HUES64 (cell line): ENCODE data around the gene SLC16A1. TPM values are rescaled to one million over a fixed set of nuclear protein-coding genes. Genes with fewer than 3 reads are reported as not detected.
"Not testable (repeated sequence)": the region's sequence is repeated elsewhere in the genome, so short reads cannot be mapped to it uniquely, and the experiment has no call there.

Experiments used
- H3K27ac ChIP-seq: 2 replicates; pipeline ENCODE4 v1.7.0; 2013; ENCODE audit warnings: low read depth, low read length, inconsistent platforms
- H3K27me3 ChIP-seq: 2 replicates; pipeline ENCODE4 v1.6.1; 2013; ENCODE audit warnings: mild to moderate bottlenecking, low read length; ENCODE audit not compliant: insufficient read depth
- H3K36me3 ChIP-seq: 2 replicates; pipeline ENCODE4 v1.6.1; 2013; ENCODE audit warnings: mild to moderate bottlenecking, low read length; ENCODE audit not compliant: insufficient read depth
- H3K4me1 ChIP-seq: 2 replicates; pipeline ENCODE4 v1.6.1; 2013; ENCODE audit warnings: mild to moderate bottlenecking, low read length, moderate library complexity; ENCODE audit not compliant: insufficient read depth
- H3K4me3 ChIP-seq: 2 replicates; pipeline ENCODE4 v1.5.1; 2013; ENCODE audit warnings: mild to moderate bottlenecking, low read length, moderate library complexity
- H3K9ac ChIP-seq: 2 replicates; pipeline ENCODE4 v1.6.1; 2013; ENCODE audit warnings: mild to moderate bottlenecking, low read depth, low read length
- H3K9me3 ChIP-seq: 2 replicates; pipeline ENCODE4 v1.6.1; 2013; ENCODE audit warnings: low read depth, low read length; ENCODE audit not compliant: insufficient read depth
- WGBS: fragments of 150-250, 120-280 bp; methylation state at CpG from one replicate; pipeline ENCODE4 v1.1.7; 2013; ENCODE audit warnings: missing lambda C conversion rate; 5-methylcytosine and 5-hydroxymethylcytosine counted together
- polyA plus RNA-seq, 2 experiments: library from polyadenylated mRNA; stranded (reverse); fragments of 50-300 nt; gene quantifications; one replicate each; pipeline ENCODE4 v1.2.3, GENCODE V29; 2013

SLC16A1 gene
- polyA plus RNA-seq (2013, experiment 1 of 2): 196 TPM
- 188 TPM for polyA plus RNA-seq (2013, experiment 2 of 2)

GRCh38 chr1:112955773-112956543 is at the start of gene SLC16A1:
Gene SLC16A1 (minus strand): TSS chr1:112956196. CDS start chr1:112929308, 26,888 bp downstream.
- H3K9me3 ChIP-seq: no peaks in the 10 kb centered on the region
- peaks cover 35% of the 10 kb centered on the region for H3K4me1 ChIP-seq
- H3K27me3 ChIP-seq: no peaks in the 10 kb centered on the region
- peak within 1 kb of the TSS; percentile 87 for H3K9ac ChIP-seq
- under 1% methylated on average over 90 of the region's 90 CpGs for WGBS
- H3K4me3 ChIP-seq: peak within 1 kb of the TSS; percentile 87
- H3K36me3 ChIP-seq: peaks cover 35% of the 10 kb centered on the region
- peak within 1 kb of the TSS; percentile 93 for H3K27ac ChIP-seq

DNA sequence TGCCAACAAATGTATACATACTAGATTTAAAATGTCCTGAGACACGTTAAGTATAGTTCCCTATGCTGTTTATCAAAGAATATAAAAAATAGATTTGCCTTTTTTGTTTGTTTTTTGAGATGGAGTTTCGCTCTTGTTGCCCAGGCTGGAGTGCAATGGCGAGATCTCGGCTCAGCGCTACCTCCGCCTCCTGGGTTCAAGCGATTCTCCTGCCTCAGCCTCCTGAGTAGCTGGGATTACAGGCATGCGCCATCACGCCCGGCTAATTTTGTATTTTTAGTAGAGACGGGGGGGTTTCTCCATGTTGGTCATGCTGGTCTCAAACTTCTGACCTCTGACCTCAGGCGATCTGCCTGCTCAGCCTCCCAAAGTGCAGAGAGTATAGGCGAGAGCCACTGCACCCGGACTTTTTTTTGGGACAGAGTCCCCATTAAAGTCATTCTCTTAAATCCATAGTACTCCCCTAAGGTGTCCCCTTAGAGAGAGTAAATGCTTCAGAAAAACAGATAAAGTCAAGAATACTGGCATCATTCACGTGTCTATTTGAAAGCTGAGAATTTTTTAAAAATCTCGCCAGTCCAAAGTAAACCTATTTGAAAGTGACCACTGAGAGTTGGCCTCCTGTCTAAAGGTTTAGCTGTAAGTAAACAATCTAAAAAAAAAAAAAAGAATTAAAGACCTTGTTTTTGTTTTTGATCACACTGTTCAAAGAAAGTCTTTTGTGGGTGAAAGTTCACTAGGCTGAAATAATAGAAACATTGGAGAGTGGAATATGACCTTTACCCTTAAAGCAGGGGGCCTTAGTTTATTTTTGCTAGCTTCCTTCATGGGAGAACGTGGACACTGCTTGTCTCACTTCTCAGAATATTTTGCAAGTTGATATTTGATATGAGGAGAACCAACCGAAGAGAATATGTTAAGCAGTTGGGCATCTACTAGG is 48.0 kb upstream of the SLC16A1 start:
- no peak overlapping the region for H3K27ac ChIP-seq
- no peaks in the 10 kb centered on the region for H3K27me3 ChIP-seq
- WGBS: 92% methylated on average over 18 of the region's 18 CpGs
- H3K9ac ChIP-seq: no peak overlapping the region
- H3K4me3 ChIP-seq: no peak overlapping the region
- H3K4me1 ChIP-seq: no peaks in the 10 kb centered on the region
- no peaks in the 10 kb centered on the region for H3K9me3 ChIP-seq
- H3K36me3 ChIP-seq: peaks cover 11% of the 10 kb centered on the region

DNA sequence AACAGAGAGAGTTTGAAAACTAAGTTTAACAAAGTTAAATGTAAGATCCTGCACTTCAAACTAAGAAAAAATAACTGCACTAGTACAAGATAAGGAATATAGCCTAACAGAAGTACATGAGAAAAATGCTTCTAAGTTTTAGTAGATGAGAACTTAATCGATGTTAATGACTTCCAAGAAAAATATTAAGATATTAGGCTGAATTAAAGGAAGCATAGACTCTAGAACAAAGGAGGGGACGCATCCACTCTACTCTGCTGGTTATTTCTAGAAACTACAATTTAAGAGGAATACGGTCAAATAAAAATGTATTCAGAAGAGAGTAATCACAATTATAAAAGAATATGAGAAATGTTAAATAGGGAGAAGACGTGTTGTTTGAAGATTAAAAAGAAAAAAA is 46.3 kb upstream of the SLC16A1 start:
- Histone ChIP-seq H3K27ac (no peak overlapping the region), H3K36me3 (peaks cover 9% of the 10 kb centered on the region), H3K9me3 (no peaks in the 10 kb centered on the region), H3K4me1 (no peaks in the 10 kb centered on the region), H3K27me3 (no peaks in the 10 kb centered on the region), H3K9ac (no peak overlapping the region), H3K4me3 (no peak overlapping the region)
- 97% methylated on average over 4 of the region's 4 CpGs for WGBS

GRCh38 chr1:112998592-112999235 is 42.7 kb upstream of the SLC16A1 start:
- H3K4me3 ChIP-seq: no peak overlapping the region
- 82% methylated on average over 7 of the region's 7 CpGs for WGBS
- H3K9ac ChIP-seq: no peak overlapping the region
- no peak overlapping the region for H3K27ac ChIP-seq
- no peaks in the 10 kb centered on the region for H3K27me3 ChIP-seq
- no peaks in the 10 kb centered on the region for H3K4me1 ChIP-seq
- H3K9me3 ChIP-seq: no peaks in the 10 kb centered on the region
- peaks cover 9% of the 10 kb centered on the region for H3K36me3 ChIP-seq

- H3K27ac ChIP-seq: no peak overlapping the region
- WGBS: 91% methylated on average over 2 of the region's 2 CpGs
Measured at GRCh38 chr1:112997781-112998180, 41.8 kb upstream of the SLC16A1 start.

DNA sequence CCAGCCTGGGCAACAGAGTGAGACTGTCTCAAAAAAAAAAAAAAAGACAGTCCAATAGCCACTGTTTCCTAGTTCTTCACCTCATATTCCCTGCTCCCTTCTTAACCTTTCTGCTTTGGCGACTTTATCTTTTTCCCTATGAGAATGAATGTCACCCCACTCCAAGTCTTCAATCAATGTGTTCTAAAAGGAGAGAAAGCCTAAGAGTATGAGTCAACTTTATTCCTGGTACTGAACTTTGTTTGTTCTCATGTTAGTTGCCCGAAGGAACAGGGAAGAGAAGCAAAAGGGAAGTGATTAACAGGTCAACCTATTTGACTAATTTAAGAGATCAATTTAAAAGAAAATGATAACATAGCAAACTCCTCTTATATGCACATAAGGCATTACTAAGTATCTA is 39.9 kb upstream of the SLC16A1 start:
- Histone ChIP-seq H3K36me3 (peaks cover 5% of the 10 kb centered on the region), H3K27ac (no peak overlapping the region), H3K9ac (no peak overlapping the region), H3K4me3 (no peak overlapping the region), H3K4me1 (peaks cover 8% of the 10 kb centered on the region; the same call in 1 of the 2 replicates), H3K9me3 (no peaks in the 10 kb centered on the region), H3K27me3 (no peaks in the 10 kb centered on the region)
- 94% methylated on average over 2 of the region's 2 CpGs for WGBS

More at GRCh38 chr1:112997781-112998180, 41.8 kb upstream of the SLC16A1 start:
- Histone ChIP-seq H3K36me3 (peaks cover 9% of the 10 kb centered on the region), H3K27me3 (no peaks in the 10 kb centered on the region), H3K9ac (no peak overlapping the region), H3K4me3 (no peak overlapping the region), H3K4me1 (0 out of 2 replicates have a peak, but pooled peaks cover 3% of the 10 kb centered on the region), H3K9me3 (no peaks in the 10 kb centered on the region)

DNA sequence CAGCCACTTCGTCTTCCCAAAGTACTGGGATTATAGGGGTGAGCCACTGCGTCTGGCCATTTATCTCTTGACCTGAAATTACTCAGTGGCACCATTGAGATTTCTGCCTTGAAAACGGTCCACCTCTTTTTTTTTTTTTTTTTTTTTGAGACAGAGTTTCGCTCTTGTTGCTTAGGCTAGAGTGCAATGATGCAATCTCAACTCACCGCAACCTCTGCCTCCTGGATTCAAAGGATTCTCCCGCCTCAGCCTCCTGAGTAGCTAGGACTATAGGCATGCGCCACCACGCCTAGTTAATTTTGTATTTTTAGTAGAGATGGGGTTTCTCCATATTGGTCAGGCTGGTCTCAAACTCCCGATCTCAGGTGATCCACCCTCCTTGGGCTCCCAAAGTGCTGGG is 39.0 kb upstream of the SLC16A1 start:
- H3K9me3 ChIP-seq, H3K9ac ChIP-seq, H3K27ac ChIP-seq, H3K4me3 ChIP-seq, H3K36me3 ChIP-seq, H3K27me3 ChIP-seq, H3K4me1 ChIP-seq: not testable (repeated sequence)
- 92% methylated on average over 9 of the region's 9 CpGs for WGBS

- H3K9me3 ChIP-seq: no peaks in the 10 kb centered on the region
- no peak overlapping the region for H3K4me3 ChIP-seq
- H3K4me1 ChIP-seq: peaks cover 8% of the 10 kb centered on the region; the same call in 1 of the 2 replicates
- no peak overlapping the region for H3K9ac ChIP-seq
- H3K36me3 ChIP-seq: no peaks in the 10 kb centered on the region
- no peaks in the 10 kb centered on the region for H3K27me3 ChIP-seq
- WGBS: 91% methylated on average over 1 of the region's 1 CpG
- H3K27ac ChIP-seq: no peak overlapping the region
Measured at GRCh38 chr1:112992780-112993179, 36.8 kb upstream of the SLC16A1 start.

- H3K27me3 ChIP-seq: no peaks in the 10 kb centered on the region
- H3K27ac ChIP-seq: no peak overlapping the region
- no peaks in the 10 kb centered on the region for H3K9me3 ChIP-seq
- 90% methylated on average over 4 of the region's 4 CpGs for WGBS
- H3K9ac ChIP-seq: no peak overlapping the region
- no peaks in the 10 kb centered on the region for H3K36me3 ChIP-seq
- no peak overlapping the region for H3K4me3 ChIP-seq
- peaks cover 8% of the 10 kb centered on the region; the same call in 1 of the 2 replicates for H3K4me1 ChIP-seq
Measured at GRCh38 chr1:112991402-112992120, 35.6 kb upstream of the SLC16A1 start.

GRCh38 chr1:112990271-112990670 is 34.3 kb upstream of the SLC16A1 start:
- H3K4me1 ChIP-seq: peaks cover 8% of the 10 kb centered on the region; the same call in 1 of the 2 replicates
- H3K27ac ChIP-seq: no peak overlapping the region
- H3K9ac ChIP-seq: no peak overlapping the region
- no peaks in the 10 kb centered on the region for H3K9me3 ChIP-seq
- H3K36me3 ChIP-seq: no peaks in the 10 kb centered on the region
- no peaks in the 10 kb centered on the region for H3K27me3 ChIP-seq
- no peak overlapping the region for H3K4me3 ChIP-seq
- 95% methylated on average over 6 of the region's 7 CpGs for WGBS
